ENCODE data around the gene RGPD5.
"Not testable (repeated sequence)": the region's sequence is repeated elsewhere in the genome, so short reads cannot be mapped to it uniquely, and the experiment has no call there.

The RGPD5 gene

DNA sequence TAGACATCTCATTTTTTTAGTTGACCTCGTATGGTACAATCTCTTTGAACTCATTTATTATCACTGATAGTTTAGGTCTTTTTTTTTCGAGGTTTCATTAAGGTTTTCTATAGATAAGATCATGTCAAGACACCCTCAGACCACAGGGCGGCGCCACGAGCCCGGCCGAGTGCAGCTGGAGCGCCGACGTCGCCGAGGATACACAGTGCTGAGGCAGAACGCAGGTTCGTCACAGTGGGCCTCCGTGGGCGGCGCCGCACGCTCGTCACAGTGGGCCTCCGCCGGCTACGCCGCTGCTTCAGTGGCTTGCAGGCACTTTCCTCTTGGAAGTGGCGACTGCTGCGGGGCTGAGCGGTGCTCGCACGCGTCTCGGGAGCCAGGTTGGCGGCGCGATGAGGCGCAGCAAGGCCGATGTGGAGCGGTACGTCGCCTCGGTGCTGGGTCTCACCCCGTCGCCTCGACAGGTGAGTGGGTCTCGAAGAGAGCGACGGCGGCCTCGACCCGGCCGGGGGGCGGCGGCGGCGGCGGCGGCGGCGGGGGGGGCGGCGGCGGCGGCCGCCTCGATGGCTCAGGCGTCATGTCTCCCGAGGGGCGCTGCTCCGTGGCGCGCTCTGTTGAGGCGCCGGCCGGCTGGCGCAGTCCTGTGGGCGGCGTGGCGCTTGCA lies at the start of gene RGPD5:
RGPD5 (plus strand) TSS at position 232 of the 664 bp plus-strand sequence; CDS start at position 393, 161 bp downstream.
- TF ChIP-seq GATA2, GATA3 (IDR thresholded peaks at IDR 0.05; ENCODE audit: low read depth, low read length): not testable (repeated sequence)

DNA sequence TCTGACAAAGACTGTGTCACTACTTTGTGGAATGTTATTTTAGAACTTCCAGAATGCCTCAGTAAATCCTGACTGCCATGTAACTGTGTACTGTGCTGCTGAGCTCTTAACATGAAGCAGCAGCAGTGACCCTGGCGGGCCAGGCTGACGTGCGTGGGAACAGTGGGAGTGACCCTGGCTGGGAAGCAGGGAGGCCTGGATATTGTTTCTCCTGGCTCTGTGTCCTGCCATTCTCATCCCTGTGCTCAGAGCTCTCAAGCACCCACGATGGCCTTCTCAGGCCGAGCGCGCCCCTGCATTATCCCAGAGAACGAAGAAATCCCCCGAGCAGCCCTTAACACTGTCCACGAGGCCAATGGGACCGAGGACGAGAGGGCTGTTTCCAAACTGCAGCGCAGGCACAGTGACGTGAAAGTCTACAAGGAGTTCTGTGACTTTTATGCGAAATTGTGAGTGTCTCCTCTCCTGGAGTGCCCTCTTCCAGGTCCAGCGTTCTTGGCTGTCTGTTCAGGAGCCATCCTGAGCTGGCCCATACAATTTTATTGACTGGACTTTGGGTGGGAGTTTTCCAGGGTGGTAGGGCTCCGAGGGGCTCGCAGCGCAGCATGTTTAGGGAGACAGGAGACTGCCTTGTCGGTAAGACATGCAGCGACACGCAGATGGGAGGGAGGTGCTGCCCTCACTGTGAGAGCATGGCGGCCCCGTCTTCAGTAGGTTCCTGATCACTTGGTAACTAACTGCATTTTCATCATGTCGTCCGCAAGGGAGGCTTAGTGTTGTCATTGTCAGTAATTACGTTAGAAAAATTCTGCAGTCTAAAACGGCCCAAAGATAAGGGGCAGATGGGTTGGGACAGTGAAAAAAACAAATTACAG lies 104.6 kb downstream of the RGPD5 start, which contains the start of gene LIMS3:
LIMS3 (plus strand) TSS at position 227 of the 875 bp plus-strand sequence; CDS start at position 268, 41 bp downstream.
- not testable (repeated sequence) for TF ChIP-seq GATA2, GATA3 (IDR thresholded peaks at IDR 0.05; ENCODE audit: low read depth, low read length)
